Measurements from ENCODE around the gene TSPAN11. TPM values are rescaled to one million over a fixed set of nuclear protein-coding genes. Genes with fewer than 3 reads are reported as not detected.

TSPAN11 gene
- total and polyA plus RNA-seq, 2 of the 8 experiments (the other 6 are each of a cell fraction or from before 2014, with no cell fraction given) = 3.9 to 8.2 TPM

GRCh38 chr12:30962047-30962446, 35.5 kb downstream of the TSPAN11 start:
- Histone ChIP-seq H2BK12ac (ENCODE audit: low read depth, low read length) (no peak overlapping the region), H3K9me3 (ENCODE audit: insufficient read depth in 2 of 2, low read depth in 1 of 2, low read length in 1 of 2) (no peaks in the 10 kb centered on the region), H3K27ac (ENCODE audit: low read depth, low read length) (no peak overlapping the region), H3K79me2 (ENCODE audit: control insufficient read depth in 1 of 2, insufficient read depth in 2 of 2, low read length in 2 of 2) (no peaks in the 10 kb centered on the region), H2BK15ac (ENCODE audit: low read length) (no peak overlapping the region), H2BK20ac (ENCODE audit: low read length) (no peak overlapping the region), H3K27me3 (replicated peaks in 1 of 4; ENCODE audit: control insufficient read depth in 3 of 4, extremely low read depth in 1 of 4, insufficient read depth in 3 of 4, low read length in 3 of 4) (no peaks in the 10 kb centered on the region), H3K4me2 (ENCODE audit: insufficient read depth in 1 of 2, low read depth in 2 of 2, low read length in 2 of 2) (no peak overlapping the region), H3K14ac (ENCODE audit: insufficient read length) (no peak overlapping the region), H2AFZ (ENCODE audit: low read length) (no peak overlapping the region), H4K20me1 (replicated peaks in 1 of 2; ENCODE audit: control insufficient read depth in 1 of 2, insufficient read depth in 2 of 2, low read length in 2 of 2) (peaks cover 0 to 3% of the 10 kb centered on the region in 2 experiments), H3K9ac (replicated peaks in 1 of 4; ENCODE audit: extremely low read depth in 1 of 4, low read depth in 3 of 4, low read length in 3 of 4) (no peak overlapping the region), H3K23ac (ENCODE audit: insufficient read length) (no peak overlapping the region), H4K8ac (ENCODE audit: extremely low read depth, insufficient read depth, low read length) (no peak overlapping the region), H3K36me3 (ENCODE audit: control insufficient read depth in 2 of 4, insufficient read depth in 4 of 4, low read length in 3 of 4) (no peaks in the 10 kb centered on the region), H3K23me2 (ENCODE audit: low read depth, low read length) (no peaks in the 10 kb centered on the region; the same call in 1 of the 2 replicates), H3K4ac (replicated peaks; ENCODE audit: insufficient read length, low read depth, low read length) (no peak overlapping the region), H3K4me1 (replicated peaks in 1 of 4; ENCODE audit: control insufficient read depth in 3 of 4, insufficient read depth in 4 of 4, low read length in 3 of 4) (peaks cover 0 to 4% (median 0%) of the 10 kb centered on the region in 4 experiments; a peak in 1 of 7 replicates), H3K4me3 (ENCODE audit: extremely low read depth in 1 of 4, insufficient read depth in 2 of 4, low read depth in 3 of 4, low read length in 4 of 4) (no peak overlapping the region), H2BK120ac (replicated peaks; ENCODE audit: low read depth, low read length) (no peak overlapping the region), H2BK5ac (ENCODE audit: low read depth, low read length) (no peak overlapping the region), H4K91ac (replicated peaks; ENCODE audit: insufficient read length, low read length) (no peak overlapping the region), H2AK5ac (ENCODE audit: low read depth, low read length) (no peak overlapping the region), H3K56ac (replicated peaks; ENCODE audit: insufficient read length, low read depth, low read length) (no peak overlapping the region), H4K5ac (ENCODE audit: insufficient read length, low read depth, low read length) (no peak overlapping the region), H3K18ac (ENCODE audit: extremely low read depth, low read length) (no peak overlapping the region), H3K79me1 (ENCODE audit: low read depth, low read length) (no peaks in the 10 kb centered on the region)
- no peak for FAIRE-seq
- POLR2A ChIA-PET (ENCODE audit: partially characterized antibody) = interaction anchor here (1.2 kb wide), 1 partner anchor 12 kb away, joined by 3 read pairs; no protein-coding TSS in a partner anchor
- TF ChIP-seq E2F6 (IDR thresholded peaks at IDR 0.05) = no peak
- TF ChIP-seq TAF7 (optimal IDR thresholded peaks at IDR 0.05; ENCODE audit: borderline replicate concordance, low read depth, low read length) = no peak
- no peak for TF ChIP-seq CBX8 (IDR thresholded peaks at IDR 0.05; ENCODE audit: borderline replicate concordance, low read depth, low read length)
- TF ChIP-seq SIN3A (conservative IDR thresholded peaks at IDR 0.05 in 1 of 2, IDR thresholded peaks at IDR 0.05 in 1 of 2; ENCODE audit: low read depth in 1 of 2, low read length in 2 of 2) = no peak
- TF ChIP-seq CBX5 (IDR thresholded peaks at IDR 0.05; ENCODE audit: low read depth, low read length) = no peak
- no peak for TF ChIP-seq EGR1 (IDR thresholded peaks at IDR 0.05; ENCODE audit: borderline replicate concordance, low read depth, low read length)
- no peak for TF ChIP-seq CTBP2 (IDR thresholded peaks at IDR 0.05; ENCODE audit: borderline replicate concordance, insufficient read depth, insufficient read length, low read length)
- TF ChIP-seq SIX5 (IDR thresholded peaks at IDR 0.05; ENCODE audit: low read depth, low read length) = no peak
- no peak for TF ChIP-seq RNF2 (IDR thresholded peaks at IDR 0.05; ENCODE audit: borderline replicate concordance, low read depth, low read length, missing control alignments, poor library complexity, severe bottlenecking)
- no peak for TF ChIP-seq SP4 (IDR thresholded peaks at IDR 0.05; ENCODE audit: low read length)
- TF ChIP-seq SAP30 (IDR thresholded peaks at IDR 0.05; ENCODE audit: insufficient read depth, insufficient replicate concordance, low read length) = no peak
- WGBS, 2 experiments (ENCODE audit: extremely low coverage in 1 of 2, insufficient coverage in 1 of 2, insufficient read length in 1 of 2, insufficient replicate concordance in 2 of 2, low coverage in 1 of 2, low lambda C conversion rate in 2 of 2, missing lambda C conversion rate in 1 of 2) = 89% methylated on average over 2 of the region's 2 CpGs; no CpG with 5 or more reads in 1 of the 2 experiments
- DNase-seq (ENCODE audit: low read depth in 1 of 2, low spot score in 2 of 2) = no peak
- CTCF ChIA-PET (ENCODE audit: partially characterized antibody) = interaction anchor here (1.0 to 1.4 kb wide), 4 partner anchors 10 to 32 kb away, joined by 3 to 5 read pairs (median 4); no protein-coding TSS in a partner anchor

Data from H1 (cell line).